Omental fat pad (tissue), 4 donors: Measurements from ENCODE around the gene ST8SIA6. TPM values are rescaled to one million over a fixed set of nuclear protein-coding genes. Genes with fewer than 3 reads are reported as not detected.
"Not testable (repeated sequence)": the region's sequence is repeated elsewhere in the genome, so short reads cannot be mapped to it uniquely, and the experiment has no call there.

Source experiments
- ATAC-seq: fragments of 150-250 bp; one replicate; pipeline ENCODE4 v1.9.1; 2016; ENCODE audit warnings: mild to moderate bottlenecking, moderate library complexity; ENCODE audit not compliant: low FRiP score
- DNase-seq: peaks from one replicate; pipeline ENCODE4 v3.0.0-alpha.2; 2019; ENCODE audit warnings: low spot score
- CTCF ChIP-seq, 3 donors: fragments of 450-650 bp; IDR thresholded peaks; one replicate each; pipeline ENCODE4 v1.5.1; 2016 to 2017; ENCODE audit warnings: antibody characterized with exemption in 3 of 3, mild to moderate bottlenecking in 3 of 3, moderate library complexity in 2 of 3
- total RNA-seq, 4 donors: library from RNA; depleted of rRNA; stranded (reverse); fragments of >200 nt; gene quantifications; one replicate each; pipeline ENCODE4 v1.1.0, GENCODE V29; 2016

Gene ST8SIA6
- total RNA-seq, 4 donors from 2014 or later: 0.19 to 7.6 (median 0.40) TPM

- DNase-seq: no peak
- TF ChIP-seq CTCF (IDR thresholded peaks at IDR 0.05): no peak
These were observed 45.1 kb downstream of the ST8SIA6 start for GRCh38 chr10:17409170-17409733.

GRCh38 chr10:17407047-17407446 is 47.3 kb downstream of the ST8SIA6 start:
- no peak for DNase-seq
- no peak for TF ChIP-seq CTCF (IDR thresholded peaks at IDR 0.05)
- ATAC-seq: no peak

More at GRCh38 chr10:17409170-17409733, 45.1 kb downstream of the ST8SIA6 start:
- no peak for ATAC-seq

- DNase-seq (no peak), ATAC-seq (no peak)
These were observed 48.2 kb downstream of the ST8SIA6 start for GRCh38 chr10:17406036-17406834.

GRCh38 chr10:17403161-17403560 is 51.2 kb downstream of the ST8SIA6 start:
- no peak for DNase-seq
- TF ChIP-seq CTCF (IDR thresholded peaks at IDR 0.05): no peak
- no peak for ATAC-seq

More at GRCh38 chr10:17406036-17406834, 48.2 kb downstream of the ST8SIA6 start:
- TF ChIP-seq CTCF (IDR thresholded peaks at IDR 0.05): no peak

- not testable (repeated sequence) for DNase-seq, ATAC-seq
These were observed 52.4 kb downstream of the ST8SIA6 start for GRCh38 chr10:17402040-17402439.

GRCh38 chr10:17396004-17396403 is 58.4 kb downstream of the ST8SIA6 start:
- no peak for TF ChIP-seq CTCF (IDR thresholded peaks at IDR 0.05)
- ATAC-seq: no peak
- no peak for DNase-seq

GRCh38 chr10:17394854-17395253 is 59.5 kb downstream of the ST8SIA6 start:
- DNase-seq: no peak
- TF ChIP-seq CTCF (IDR thresholded peaks at IDR 0.05): no peak
- no peak for ATAC-seq
